Fibroblast of lung (primary cell): ENCODE data around the gene USP12. TPM values are rescaled to one million over a fixed set of nuclear protein-coding genes. Genes with fewer than 3 reads are reported as not detected.

ENCODE experiments used
- DNase-seq, 2 donors: peaks; one replicate each; pipeline versions ENCODE4 v3.0.0 to v3.0.0-alpha.2; 2010; ENCODE audit warnings: low read depth in 2 of 2
- H2AFZ ChIP-seq: 2 replicates; pipeline ENCODE4 v1.5.1; 2012; ENCODE audit warnings: low read length, control low read depth, inconsistent platforms
- H3K27ac ChIP-seq: 2 replicates; pipeline ENCODE4 v1.5.1; 2011; ENCODE audit warnings: low read length, control low read depth; ENCODE audit not compliant: insufficient read depth
- H3K27me3 ChIP-seq: 2 replicates; pipeline ENCODE4 v1.5.1; 2011; ENCODE audit warnings: mild to moderate bottlenecking, low read length; ENCODE audit not compliant: control insufficient read depth, insufficient read depth
- H3K36me3 ChIP-seq: 2 replicates; pipeline ENCODE4 v1.5.1; 2011; ENCODE audit warnings: low read length; ENCODE audit not compliant: control insufficient read depth, insufficient read depth
- H3K4me1 ChIP-seq: 2 replicates; pipeline ENCODE4 v1.5.1; 2011; ENCODE audit warnings: low read length; ENCODE audit not compliant: control insufficient read depth, insufficient read depth; ENCODE audit errors: extremely low read depth
- H3K4me2 ChIP-seq: 2 replicates; pipeline ENCODE4 v1.5.1; 2011; ENCODE audit warnings: low read length, control low read depth; ENCODE audit not compliant: insufficient read depth; ENCODE audit errors: extremely low read depth
- H3K4me3 ChIP-seq, 4 experiments: fragments of 200-600 bp in 1 of 4; sonication (generic) in 1 of 4; replicated peaks in 1 of 4; 2 replicates each; pipeline ENCODE4 v1.5.1; 2011 to 2016; ENCODE audit warnings: low read length in 4 of 4, low read depth in 3 of 4, mild to moderate bottlenecking in 3 of 4, control low read depth in 2 of 4, inconsistent platforms in 1 of 4, mixed read lengths in 1 of 4; ENCODE audit not compliant: insufficient read depth in 1 of 4; ENCODE audit errors: control extremely low read depth in 1 of 4
- H3K79me2 ChIP-seq: 2 replicates; pipeline ENCODE4 v1.5.1; 2012; ENCODE audit warnings: mild to moderate bottlenecking, low read length, inconsistent platforms; ENCODE audit not compliant: control insufficient read depth, insufficient read depth
- H3K9ac ChIP-seq: 2 replicates; pipeline ENCODE4 v1.5.1; 2011; ENCODE audit warnings: mild to moderate bottlenecking, low read length, control low read depth; ENCODE audit not compliant: insufficient read depth
- H3K9me3 ChIP-seq: 2 replicates; pipeline ENCODE4 v1.5.1; 2012; ENCODE audit warnings: low read depth, low read length; ENCODE audit not compliant: control insufficient read depth, insufficient read depth
- H4K20me1 ChIP-seq: 2 replicates; pipeline ENCODE4 v1.5.1; 2011; ENCODE audit warnings: low read length; ENCODE audit not compliant: control insufficient read depth, insufficient read depth; ENCODE audit errors: extremely low read depth
- CTCF ChIP-seq, 2 donors: IDR thresholded peaks in 1 of 2; conservative IDR thresholded peaks in 1 of 2; 1 replicate in 1 of 2; 2 replicates in 1 of 2; pipeline ENCODE4 v1.5.1; 2011 to 2012; ENCODE audit warnings: low read length in 2 of 2, control low read depth in 1 of 2, inconsistent platforms in 1 of 2, low read depth in 1 of 2, mild to moderate bottlenecking in 1 of 2
- EZH2 ChIP-seq: IDR thresholded peaks from 2 replicates; pipeline ENCODE4 v1.5.1; 2012; ENCODE audit warnings: low read length, control low read depth, mild to moderate bottlenecking; ENCODE audit errors: missing control alignments
- polyA plus RNA-seq, 2 donors: library from polyadenylated mRNA; depleted of rRNA in 1 of 2; stranded (reverse) in 1 of 2; unstranded in 1 of 2; fragments of >200 nt; gene quantifications; 2 replicates each; pipeline ENCODE4 v1.2.1, GENCODE V29; 2011 to 2012; ENCODE audit warnings: missing spikeins in 1 of 2
- total RNA-seq: library from RNA; depleted of rRNA; stranded (reverse); fragments of >200 nt; gene quantifications from 2 replicates; pipeline ENCODE4 v1.2.1, GENCODE V29; 2014

Gene USP12
- total and polyA plus RNA-seq, 2 donors (not counting 1 experiment from before 2014, with no cell fraction given), result 17.3 to 36.3 TPM

- Histone ChIP-seq H3K36me3 (no peaks in the 10 kb centered on the region), H3K4me2 (peak overlapping the region; percentile 75), H3K9me3 (no peaks in the 10 kb centered on the region), H2AFZ (peak overlapping the region; percentile 73), H3K4me1 (peaks cover 9% of the 10 kb centered on the region), H3K4me3 (peak overlapping the region in 1 of 4 experiments; percentile 12), H3K9ac (no peak overlapping the region), H3K79me2 (no peaks in the 10 kb centered on the region), H4K20me1 (no peaks in the 10 kb centered on the region), H3K27me3 (no peaks in the 10 kb centered on the region), H3K27ac (peak overlapping the region; percentile 78)
- DNase-seq, result peak; percentile 81 to 94
- TF ChIP-seq CTCF (conservative IDR thresholded peaks at IDR 0.05 in 1 of 2, IDR thresholded peaks at IDR 0.05 in 1 of 2; ENCODE audit: low read depth in 1 of 2, low read length in 2 of 2), result no peak
- TF ChIP-seq EZH2, result no peak
These were observed 11.4 kb upstream of the USP12 start for GRCh38 chr13:27182844-27183497.

- Histone ChIP-seq H3K4me2 (no peak overlapping the region), H3K9ac (no peak overlapping the region), H3K4me1 (peaks cover 9% of the 10 kb centered on the region), H3K9me3 (no peaks in the 10 kb centered on the region), H2AFZ (no peak overlapping the region), H3K79me2 (no peaks in the 10 kb centered on the region), H4K20me1 (no peaks in the 10 kb centered on the region), H3K27me3 (no peaks in the 10 kb centered on the region), H3K27ac (no peak overlapping the region), H3K36me3 (no peaks in the 10 kb centered on the region), H3K4me3 (no peak overlapping the region)
- no peak for DNase-seq
- TF ChIP-seq EZH2 (no peak), CTCF (conservative IDR thresholded peaks at IDR 0.05 in 1 of 2, IDR thresholded peaks at IDR 0.05 in 1 of 2; ENCODE audit: low read depth in 1 of 2, low read length in 2 of 2) (no peak)
These were observed 10.4 kb upstream of the USP12 start for GRCh38 chr13:27182054-27182453.

- DNase-seq, result no peak
- Histone ChIP-seq H3K79me2 (no peaks in the 10 kb centered on the region), H4K20me1 (no peaks in the 10 kb centered on the region), H2AFZ (no peak overlapping the region), H3K27me3 (no peaks in the 10 kb centered on the region), H3K36me3 (no peaks in the 10 kb centered on the region), H3K4me1 (peaks cover 3% of the 10 kb centered on the region), H3K27ac (no peak overlapping the region), H3K9me3 (no peaks in the 10 kb centered on the region), H3K4me2 (no peak overlapping the region), H3K9ac (no peak overlapping the region), H3K4me3 (no peak overlapping the region)
- TF ChIP-seq EZH2 (no peak), CTCF (conservative IDR thresholded peaks at IDR 0.05 in 1 of 2, IDR thresholded peaks at IDR 0.05 in 1 of 2; ENCODE audit: low read depth in 1 of 2, low read length in 2 of 2) (no peak)
These were observed 6.2 kb upstream of the USP12 start for GRCh38 chr13:27177852-27178251.
